ENCODE results near the gene TET3.

DNA sequence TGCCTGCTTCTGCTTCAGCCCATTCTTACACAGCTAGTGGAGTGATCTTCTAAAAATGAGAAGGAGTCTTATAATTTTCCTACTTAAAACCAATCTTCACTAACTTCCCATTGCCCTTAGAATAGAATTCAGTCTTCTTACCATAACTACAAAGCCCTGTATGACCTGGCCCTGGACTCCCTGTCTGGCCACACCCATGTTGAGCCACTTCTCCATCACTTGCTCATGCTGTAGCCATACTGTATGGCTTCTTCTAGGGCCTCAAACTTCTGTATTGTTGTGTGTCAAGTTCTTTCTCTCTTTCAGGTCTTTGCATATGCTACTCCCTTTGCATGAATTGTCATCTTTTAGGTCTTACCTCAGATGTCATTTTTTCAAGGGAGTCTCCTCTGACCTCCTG, 46.8 kb upstream of the TET3 start:
- TF ChIP-seq GATA3 (IDR thresholded peaks at IDR 0.05; ENCODE audit: low read depth, low read length): no peak
- TF ChIP-seq GATA2 (IDR thresholded peaks at IDR 0.05; ENCODE audit: low read depth, low read length): no peak

Data from SH-SY5Y (cell line).